Liver (tissue), 9 donors: ENCODE data around the gene OSGIN1. TPM values are rescaled to one million over a fixed set of nuclear protein-coding genes. Genes with fewer than 3 reads are reported as not detected.

Experiments used
- DNase-seq: peaks from one replicate; pipeline ENCODE4 v3.0.0-alpha.2; 2017; ENCODE audit warnings: low spot score
- H3K27ac ChIP-seq, 2 donors: one replicate each; pipeline ENCODE4 v1.7.0; 2013; ENCODE audit warnings: inconsistent platforms in 2 of 2, low read length in 2 of 2, control low read depth in 1 of 2, low read depth in 1 of 2, mild to moderate bottlenecking in 1 of 2
- H3K27me3 ChIP-seq, 4 donors: one replicate each; pipeline versions ENCODE4 v1.6.1 to v1.7.0; 2013; ENCODE audit warnings: low read length in 3 of 4, inconsistent platforms in 1 of 4, mild to moderate bottlenecking in 1 of 4, moderate library complexity in 1 of 4; ENCODE audit not compliant: control insufficient read depth in 4 of 4, insufficient read depth in 4 of 4
- H3K36me3 ChIP-seq, 4 donors: one replicate each; pipeline versions ENCODE4 v1.6.1 to v1.7.0; 2013; ENCODE audit warnings: low read length in 3 of 4, mild to moderate bottlenecking in 3 of 4, low read depth in 1 of 4, moderate library complexity in 1 of 4; ENCODE audit not compliant: control insufficient read depth in 4 of 4, insufficient read depth in 3 of 4
- H3K4me1 ChIP-seq, 4 donors: one replicate each; pipeline versions ENCODE4 v1.6.1 to v1.7.0; 2013; ENCODE audit warnings: low read length in 3 of 4, mild to moderate bottlenecking in 3 of 4, moderate library complexity in 1 of 4; ENCODE audit not compliant: control insufficient read depth in 4 of 4, insufficient read depth in 4 of 4
- H3K4me3 ChIP-seq, 3 donors: one replicate each; pipeline versions ENCODE4 v1.6.1 to v1.7.0; 2013; ENCODE audit warnings: low read length in 3 of 3, control low read depth in 1 of 3, low read depth in 1 of 3, mild to moderate bottlenecking in 1 of 3
- H3K9ac ChIP-seq, 2 donors: one replicate each; pipeline ENCODE4 v1.7.0; 2013; ENCODE audit warnings: low read length in 2 of 2, mild to moderate bottlenecking in 2 of 2, moderate library complexity in 2 of 2, control low read depth in 1 of 2, low read depth in 1 of 2
- H3K9me3 ChIP-seq, 4 donors: one replicate each; pipeline versions ENCODE4 v1.6.1 to v1.7.0; 2013; ENCODE audit warnings: low read length in 3 of 4; ENCODE audit not compliant: control insufficient read depth in 4 of 4
- ATF3 ChIP-seq: IDR thresholded peaks from 2 replicates; pipeline ENCODE4 v1.6.1; 2016; ENCODE audit warnings: antibody characterized with exemption
- CTCF ChIP-seq: fragments of 150-350 bp; IDR thresholded peaks from 2 replicates; pipeline ENCODE4 v1.5.1; 2017; ENCODE audit warnings: improper control_type of control experiment, low read depth, low read length; ENCODE audit not compliant: missing input control
- EGR1 ChIP-seq, 2 donors: IDR thresholded peaks; 2 replicates each; pipeline ENCODE4 v1.6.1; 2016 to 2018; ENCODE audit warnings: antibody characterized with exemption in 2 of 2, low read depth in 2 of 2
- FOXA1 ChIP-seq: IDR thresholded peaks from 2 replicates; pipeline ENCODE4 v1.6.1; 2016; ENCODE audit warnings: antibody characterized with exemption
- FOXA2 ChIP-seq: IDR thresholded peaks from 2 replicates; pipeline ENCODE4 v1.6.1; 2016; ENCODE audit warnings: antibody characterized with exemption
- GABPA ChIP-seq, 2 donors: IDR thresholded peaks in 1 of 2; conservative IDR thresholded peaks in 1 of 2; 2 replicates each; pipeline ENCODE4 v1.6.1; 2016; ENCODE audit warnings: antibody characterized with exemption in 2 of 2, mild to moderate bottlenecking in 1 of 2, moderate library complexity in 1 of 2
- HNF4A ChIP-seq, 2 donors: conservative IDR thresholded peaks; 2 replicates each; pipeline ENCODE4 v1.6.1; 2016; ENCODE audit warnings: antibody characterized with exemption in 2 of 2, mild to moderate bottlenecking in 2 of 2
- HNF4G ChIP-seq: IDR thresholded peaks from 2 replicates; pipeline ENCODE4 v1.6.1; 2016; ENCODE audit warnings: antibody characterized with exemption
- JUND ChIP-seq, 2 donors: IDR thresholded peaks; 2 replicates each; pipeline ENCODE4 v1.6.1; 2016; ENCODE audit warnings: antibody characterized with exemption in 2 of 2
- MAX ChIP-seq: IDR thresholded peaks from 2 replicates; pipeline ENCODE4 v1.6.1; 2016; ENCODE audit warnings: antibody characterized with exemption
- NR2F2 ChIP-seq: IDR thresholded peaks from 2 replicates; pipeline ENCODE4 v1.6.1; 2016; ENCODE audit warnings: antibody characterized with exemption
- RAD21 ChIP-seq, 2 donors: IDR thresholded peaks; 2 replicates each; pipeline ENCODE4 v1.6.1; 2016; ENCODE audit warnings: antibody characterized with exemption in 2 of 2, mild to moderate bottlenecking in 2 of 2
- REST ChIP-seq: IDR thresholded peaks from 2 replicates; pipeline ENCODE4 v1.6.1; 2016; ENCODE audit warnings: antibody characterized with exemption, mild to moderate bottlenecking
- RXRA ChIP-seq, 2 donors: IDR thresholded peaks; 2 replicates each; pipeline ENCODE4 v1.6.1; 2017 to 2018; ENCODE audit warnings: antibody characterized with exemption in 2 of 2, mild to moderate bottlenecking in 1 of 2
- SP1 ChIP-seq: IDR thresholded peaks from 2 replicates; pipeline ENCODE4 v1.6.1; 2018; ENCODE audit warnings: antibody characterized with exemption, mild to moderate bottlenecking
- TAF1 ChIP-seq: conservative IDR thresholded peaks from 2 replicates; pipeline ENCODE4 v1.6.1; 2016; ENCODE audit warnings: antibody characterized with exemption, mild to moderate bottlenecking
- YY1 ChIP-seq: IDR thresholded peaks from 2 replicates; pipeline ENCODE4 v1.6.1; 2016; ENCODE audit warnings: antibody characterized with exemption, mild to moderate bottlenecking
- ZBTB33 ChIP-seq: IDR thresholded peaks from 2 replicates; pipeline ENCODE4 v1.6.1; 2016; ENCODE audit warnings: antibody characterized with exemption
- WGBS: extraction: QIAGEN DNeasy Blood & Tissue Kit; methylation state at CpG from one replicate; pipeline ENCODE4 v1.1.7; 2013; 5-methylcytosine and 5-hydroxymethylcytosine counted together
- polyA plus RNA-seq, 2 donors: library from polyadenylated mRNA; stranded (reverse) in 1 of 2; unstranded in 1 of 2; fragments of 200-250 nt in 1 of 2; fragments of >200 nt in 1 of 2; fragmentation: Nextera tagmentation in 1 of 2; extraction: Ambion mirVana in 1 of 2; gene quantifications; one replicate each; pipeline versions ENCODE4 v1.2.1 to v1.2.3, GENCODE V29; 2013 to 2015
- total RNA-seq, 2 donors: library from RNA; depleted of rRNA; stranded (reverse); fragments of >200 nt; gene quantifications; one replicate each; pipeline ENCODE4 v1.2.3, GENCODE V29; 2014
- donor health status: healthy.
- donor health status: healthy.
- donor health status: healthy.
- donor health status: healthy.
- donor health status: healthy.

Gene OSGIN1
- total and polyA plus RNA-seq, 4 donors = 7.1 to 90.4 (median 60.4) TPM

GRCh38 chr16:83937922-83938885 is 14.8 kb upstream of the OSGIN1 start:
- Histone ChIP-seq H3K36me3 (peaks cover 0 to 5% (median 0%) of the 10 kb centered on the region in 4 donors), H3K9me3 (no peaks in the 10 kb centered on the region), H3K4me1 (peaks cover 9 to 33% (median 24%) of the 10 kb centered on the region in 4 donors), H3K9ac (no peak overlapping the region), H3K27me3 (no peaks in the 10 kb centered on the region), H3K4me3 (no peak overlapping the region), H3K27ac (peak overlapping the region in 1 of 2 donors; percentile 9)
- no peak for TF ChIP-seq NR2F2
- TF ChIP-seq MAX = no peak
- peak; percentile 48 to 55 for TF ChIP-seq EGR1 (IDR thresholded peaks at IDR 0.05; ENCODE audit: low read depth in 2 of 2)
- no peak for TF ChIP-seq YY1
- TF ChIP-seq TAF1 = no peak
- TF ChIP-seq REST = no peak
- peak; percentile 48 to 74 for TF ChIP-seq HNF4A (conservative IDR thresholded peaks at IDR 0.05)
- TF ChIP-seq RAD21 (IDR thresholded peaks at IDR 0.05) = no peak
- TF ChIP-seq RXRA (IDR thresholded peaks at IDR 0.05) = peak; percentile 16 to 65
- no peak for TF ChIP-seq FOXA2
- TF ChIP-seq GABPA (IDR thresholded peaks at IDR 0.05 in 1 of 2, conservative IDR thresholded peaks at IDR 0.05 in 1 of 2) = no peak
- TF ChIP-seq ATF3 = no peak
- TF ChIP-seq ZBTB33 = no peak
- no peak for TF ChIP-seq CTCF
- no peak for TF ChIP-seq JUND (IDR thresholded peaks at IDR 0.05)
- TF ChIP-seq HNF4G = no peak
- no peak for TF ChIP-seq FOXA1
- peak; percentile 49 for TF ChIP-seq SP1
- WGBS = 55% methylated on average over 18 of the region's 18 CpGs
- DNase-seq = no peak
